CD4-positive, alpha-beta T cell treated with Interleukin-1 beta for 1 hour (primary cell): ENCODE measurements around the gene STK39.
A peak's percentile ranks its signal among the peaks of the same experiment; 100 is the strongest.

Source experiments
- DNase-seq, 2 donors: peaks; one replicate each; pipeline ENCODE4 v3.0.0-alpha.2; 2020 to 2022

The STK39 gene

DNA sequence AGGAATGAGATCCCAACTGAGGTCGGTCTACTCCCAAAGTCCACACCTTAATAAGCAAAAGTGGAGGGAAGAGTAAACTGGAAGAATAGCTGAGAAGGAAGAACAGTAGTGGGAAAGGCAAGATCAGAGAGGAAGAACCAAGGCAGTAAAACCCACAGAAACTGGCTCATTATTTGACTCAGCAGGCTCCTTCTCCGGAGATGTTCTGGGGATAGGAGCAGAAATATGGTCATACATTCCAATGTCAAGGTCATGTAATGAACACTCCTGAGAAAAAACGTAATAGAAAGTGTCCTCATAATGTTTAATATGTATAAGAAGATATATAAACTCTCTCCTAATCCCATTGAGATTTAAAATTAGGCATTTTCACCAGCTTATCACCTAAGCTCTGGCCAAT, 39.5 kb downstream of the STK39 start:
- no peak for DNase-seq

DNA sequence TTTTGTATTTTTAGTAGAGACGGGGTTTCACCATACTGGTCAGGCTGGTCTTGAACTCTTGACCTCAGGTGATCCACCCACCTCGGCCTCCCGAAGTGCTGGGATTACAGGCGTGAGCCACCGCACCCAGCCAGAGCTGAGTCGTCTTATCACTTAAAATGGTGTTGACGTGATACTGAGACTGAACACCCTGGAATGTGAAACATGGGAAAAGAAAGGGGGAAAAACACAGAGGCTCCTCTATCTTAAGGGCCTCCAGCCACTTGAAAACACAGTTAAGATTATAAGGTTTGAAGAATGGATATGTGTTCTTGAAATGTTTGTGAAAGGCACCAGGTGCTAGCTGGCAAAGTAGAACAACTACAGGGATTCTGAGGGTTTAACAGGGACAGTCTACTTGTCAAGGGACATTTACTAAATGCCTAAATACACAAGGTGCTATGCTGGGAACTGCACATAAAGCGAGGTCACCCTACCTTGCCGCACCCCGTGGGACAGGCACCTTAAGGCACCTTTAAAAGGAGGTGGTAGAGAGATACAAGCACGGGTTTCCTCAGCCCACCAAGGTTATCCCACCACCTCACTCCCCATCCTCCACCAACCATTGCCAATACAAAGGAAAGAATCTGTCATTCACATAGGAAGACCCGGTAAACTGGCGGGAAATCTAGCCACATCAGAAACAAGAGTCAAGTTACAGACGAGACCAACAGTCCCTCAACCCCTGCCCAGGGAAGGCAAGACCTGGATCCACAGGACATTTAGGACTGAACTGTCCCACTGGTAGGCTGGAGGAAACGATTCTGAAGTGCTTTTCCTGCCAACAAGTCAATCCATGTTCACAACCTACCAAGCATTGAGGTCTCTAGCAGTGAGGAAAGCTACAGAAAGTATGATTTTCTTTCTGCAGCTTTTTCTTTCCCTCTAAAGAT, 43.4 kb downstream of the STK39 start:
- DNase-seq = no peak

GRCh38 chr2:168201584-168202116, 45.7 kb downstream of the STK39 start:
- DNase-seq = no peak

DNA sequence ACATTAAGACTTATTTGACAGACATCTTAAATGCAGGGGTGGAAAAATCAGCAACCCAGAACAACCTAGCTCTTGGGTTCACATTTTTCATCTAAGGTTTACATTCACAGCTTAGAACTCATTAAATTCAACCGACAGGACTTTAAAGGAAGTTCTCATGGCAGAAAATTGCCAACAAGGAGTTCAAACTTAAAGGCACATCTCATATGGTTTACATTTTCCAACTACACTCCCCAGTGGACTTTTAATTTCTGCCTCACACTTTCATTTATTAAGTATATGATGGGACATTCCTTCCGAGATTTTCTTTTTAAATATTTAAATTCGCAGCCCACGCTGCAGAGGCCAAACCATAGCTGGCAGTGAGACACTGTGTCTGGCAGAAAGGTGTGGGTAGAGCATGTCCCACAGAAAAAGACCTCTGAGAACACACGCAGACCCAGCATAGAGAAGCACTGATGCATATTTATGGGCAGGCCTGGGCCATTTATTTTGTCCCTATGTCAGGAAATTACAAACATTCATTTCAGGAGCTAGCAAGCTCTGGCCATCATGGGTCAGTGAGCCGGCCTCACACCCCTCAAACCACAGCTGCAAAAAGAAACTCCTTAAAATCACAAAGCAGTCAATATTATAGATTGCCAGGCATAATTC, 46.3 kb downstream of the STK39 start:
- DNase-seq = no peak

DNA sequence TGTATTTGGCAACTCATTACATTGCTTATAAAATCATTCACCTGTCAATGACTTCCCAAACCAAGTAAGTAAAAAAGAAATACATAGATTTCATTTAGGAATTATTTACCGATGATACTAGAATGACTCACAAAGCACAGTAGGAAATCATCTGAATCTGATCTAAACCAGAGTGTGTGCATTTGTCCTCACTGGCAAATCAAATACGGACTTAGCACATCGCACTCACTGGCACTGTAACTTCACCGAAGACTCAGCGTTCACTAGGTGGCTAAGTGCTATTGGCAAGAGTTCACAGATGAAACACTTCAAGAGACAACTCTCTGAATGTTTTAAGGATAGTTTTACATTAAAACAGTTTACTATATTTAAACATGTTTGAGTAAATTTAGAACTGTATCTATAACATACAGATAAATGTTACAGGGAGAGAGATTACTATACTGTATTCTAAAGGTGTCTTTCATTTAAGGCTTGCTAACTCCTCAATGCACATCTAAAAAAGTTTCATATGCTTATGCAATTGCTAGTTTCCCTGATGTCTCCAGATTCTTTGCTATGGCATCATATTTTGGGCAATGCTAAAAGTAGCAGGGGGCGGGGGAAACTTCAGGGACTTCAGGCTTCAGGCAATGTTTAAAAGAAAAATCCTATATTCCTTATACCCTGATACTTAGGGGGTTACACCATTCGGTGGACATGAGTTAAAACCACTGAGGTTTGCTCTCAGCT, 48.8 kb downstream of the STK39 start:
- DNase-seq = no peak

- DNase-seq = no peak
These were observed 50.6 kb downstream of the STK39 start for GRCh38 chr2:168196764-168197180.

DNA sequence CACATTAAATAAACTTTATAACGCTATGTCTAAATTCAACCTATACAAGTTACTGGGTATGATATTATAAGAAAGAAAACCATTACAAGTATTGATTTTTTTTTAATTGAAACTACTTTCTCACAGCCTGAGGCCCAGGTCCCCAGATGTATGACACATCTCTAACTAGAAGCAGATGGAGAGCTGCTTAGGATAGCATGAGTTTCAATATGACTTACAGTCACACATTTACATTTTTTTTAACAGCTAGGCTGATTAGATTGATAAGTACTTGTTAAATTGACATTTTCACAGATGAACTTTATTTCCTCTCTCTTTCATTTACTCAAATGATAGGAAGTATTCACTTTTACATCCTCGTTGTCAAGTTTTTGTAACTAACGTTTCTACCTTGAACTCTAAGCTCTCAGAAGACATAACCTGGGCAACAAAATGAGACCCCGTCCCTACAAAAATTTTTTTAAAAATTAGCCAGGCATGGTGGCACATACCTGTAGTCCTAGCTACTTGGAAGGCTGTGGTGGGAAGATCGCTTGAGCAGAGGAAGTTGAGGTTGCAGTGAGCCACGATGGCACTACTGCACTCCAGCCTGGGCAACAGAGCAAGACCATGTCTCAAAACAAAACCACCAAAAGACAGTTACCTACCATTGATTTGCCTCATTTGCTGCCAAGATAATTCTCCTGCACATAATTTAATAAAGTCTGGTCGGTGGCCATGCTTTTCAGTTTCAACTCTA, 52.4 kb downstream of the STK39 start:
- DNase-seq = peak in 1 of 2 donors; percentile 36

DNA sequence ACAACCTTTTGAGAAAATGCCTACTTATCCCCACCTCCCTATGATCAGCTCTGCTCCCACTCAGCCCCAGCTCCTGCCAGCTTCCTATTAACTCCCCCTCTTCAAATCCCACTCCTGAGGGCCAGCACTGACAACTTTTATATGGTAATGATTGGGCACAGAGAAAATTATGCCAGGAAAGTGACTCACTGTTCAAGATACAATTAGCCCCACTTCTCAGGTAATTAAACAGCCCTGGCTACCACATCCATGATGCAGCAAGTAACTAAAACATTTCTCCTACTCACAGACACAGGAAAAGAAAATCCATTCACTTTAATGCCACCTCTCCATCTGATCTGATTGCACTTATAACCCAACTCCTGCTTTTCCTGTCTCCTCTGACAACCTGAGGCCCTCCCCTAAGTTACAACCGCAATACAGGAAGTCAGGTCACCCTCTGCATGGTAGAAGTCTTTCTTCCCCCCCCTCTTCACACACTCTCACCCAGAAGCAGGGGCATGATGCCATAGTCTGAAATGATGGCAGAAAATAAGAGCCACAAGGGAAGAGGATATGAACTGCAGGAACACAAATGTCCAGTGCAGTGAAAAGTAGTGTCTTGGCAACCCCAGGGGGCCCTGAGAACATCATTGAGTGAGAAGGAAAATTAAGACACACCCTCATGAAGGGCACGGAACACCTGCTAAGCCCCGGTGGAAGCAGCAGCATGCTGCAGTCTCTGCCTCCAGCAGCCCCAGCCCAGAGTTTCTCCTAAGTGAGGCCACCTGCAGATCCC, 54.4 kb downstream of the STK39 start:
- peak; percentile 34 to 60 for DNase-seq

GRCh38 chr2:168191955-168192785, 55.2 kb downstream of the STK39 start:
- DNase-seq = no peak

- DNase-seq = no peak
These were observed 56.6 kb downstream of the STK39 start for GRCh38 chr2:168190590-168191336.

- no peak for DNase-seq
These were observed 57.4 kb downstream of the STK39 start for GRCh38 chr2:168189835-168190569.

DNA sequence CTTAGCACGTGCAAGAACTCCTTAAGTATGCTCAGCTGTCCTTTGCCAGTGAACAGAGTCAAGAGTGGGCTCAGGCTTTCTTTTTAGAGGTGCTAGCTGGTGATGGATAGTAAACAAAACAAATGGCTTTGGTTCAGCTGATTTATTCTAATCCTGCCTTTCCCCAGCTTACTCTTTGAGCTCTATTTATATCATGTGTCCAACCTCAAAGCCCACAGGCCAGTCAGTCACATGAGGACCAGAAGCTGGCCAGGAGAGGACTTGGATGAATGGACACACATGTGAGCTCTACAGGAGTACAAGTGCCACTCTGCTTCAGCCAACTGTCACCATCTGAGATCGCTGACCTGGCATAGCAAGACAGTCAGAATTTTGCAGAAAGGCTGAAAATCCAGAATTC, 59.4 kb downstream of the STK39 start:
- DNase-seq = no peak

GRCh38 chr2:168186452-168186851, 60.9 kb downstream of the STK39 start:
- DNase-seq = no peak

- no peak for DNase-seq
These were observed 61.7 kb downstream of the STK39 start for GRCh38 chr2:168185583-168186274.

DNA sequence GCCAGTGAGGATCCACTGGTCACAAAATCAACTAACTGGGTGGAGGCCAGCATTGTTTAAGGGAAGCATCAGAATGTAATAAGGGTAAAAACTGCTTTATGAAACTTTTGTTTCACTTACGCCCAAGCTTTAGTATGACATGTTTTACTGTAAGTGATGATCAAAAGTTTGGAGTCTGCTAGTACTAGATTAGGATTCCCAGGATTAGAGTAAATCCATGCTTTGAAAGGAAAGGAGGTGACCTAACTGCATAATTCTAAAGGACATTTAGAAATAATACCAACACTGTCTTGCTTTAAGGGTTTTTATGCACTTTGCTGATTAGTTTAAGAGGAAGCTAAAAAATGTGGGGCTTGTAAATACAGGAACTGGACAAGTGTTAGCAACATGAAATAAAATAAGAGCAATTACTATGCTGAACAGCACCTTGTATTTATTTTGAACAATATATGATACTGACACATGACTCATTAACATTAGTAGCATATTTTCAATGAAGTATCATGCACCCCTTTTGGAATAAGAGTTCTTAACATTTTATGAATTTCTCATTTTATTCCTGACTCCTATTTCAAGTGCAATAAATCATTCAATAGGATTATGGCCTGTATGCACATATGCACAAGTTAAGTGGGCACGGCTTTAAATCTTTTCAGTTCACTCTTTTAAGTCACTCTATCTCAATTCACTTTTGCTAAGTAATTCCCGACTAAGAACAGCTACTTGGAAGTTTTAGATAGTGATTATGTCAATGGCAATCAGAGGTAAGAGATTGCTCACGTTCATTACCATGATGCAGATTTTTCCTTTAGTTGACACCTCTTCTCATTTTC, 62.5 kb downstream of the STK39 start:
- no peak for DNase-seq

GRCh38 chr2:168183308-168183997, 63.9 kb downstream of the STK39 start:
- DNase-seq = no peak
